AG09319 (cell line): ENCODE data around the gene TMED10.

ENCODE experiments used
- DNase-seq: peaks from one replicate; pipeline ENCODE4 v3.0.0-alpha.2; 2010; ENCODE audit warnings: low read depth; ENCODE audit errors: extremely low read depth
- CTCF ChIP-seq: IDR thresholded peaks from 2 replicates; pipeline ENCODE4 v1.5.1; 2011; ENCODE audit warnings: low read depth, mild to moderate bottlenecking, inconsistent platforms, low read length, moderate library complexity

TMED10 gene

GRCh38 chr14:75204116-75204515 is 27.7 kb upstream of the TMED10 start:
- no peak for TF ChIP-seq CTCF
- no peak for DNase-seq

- no peak for TF ChIP-seq CTCF
- no peak for DNase-seq
Measured at GRCh38 chr14:75202657-75203056, 26.2 kb upstream of the TMED10 start.

- no peak for TF ChIP-seq CTCF
Measured at GRCh38 chr14:75201087-75201486, 24.7 kb upstream of the TMED10 start.

GRCh38 chr14:75200451-75200850 is 24.0 kb upstream of the TMED10 start:
- TF ChIP-seq CTCF = no peak
- DNase-seq = no peak

More at GRCh38 chr14:75201087-75201486, 24.7 kb upstream of the TMED10 start:
- DNase-seq = no peak

- no peak for DNase-seq
- no peak for TF ChIP-seq CTCF
Measured at GRCh38 chr14:75198291-75198933, 22.0 kb upstream of the TMED10 start.

GRCh38 chr14:75197338-75197737 is 20.9 kb upstream of the TMED10 start:
- TF ChIP-seq CTCF = no peak
- DNase-seq = no peak

- TF ChIP-seq CTCF = no peak
- DNase-seq = no peak
Measured at GRCh38 chr14:75196468-75196867, 20.1 kb upstream of the TMED10 start.
